Activated naive CD4-positive, alpha-beta T cell treated with anti-CD3 and anti-CD28 coated beads, Interleukin-2, amount 50 U/mL, for 16 hours (primary cell): ENCODE results near the gene TMEM254.
A peak's percentile ranks its signal among the peaks of the same experiment; 100 is the strongest.
"Not testable (repeated sequence)": the region's sequence is repeated elsewhere in the genome, so short reads cannot be mapped to it uniquely, and the experiment has no call there.

Source experiments
- DNase-seq: peaks from one replicate; pipeline ENCODE4 v3.0.0-alpha.2; 2020

The TMEM254 gene, protein sequence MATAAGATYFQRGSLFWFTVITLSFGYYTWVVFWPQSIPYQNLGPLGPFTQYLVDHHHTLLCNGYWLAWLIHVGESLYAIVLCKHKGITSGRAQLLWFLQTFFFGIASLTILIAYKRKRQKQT

DNA sequence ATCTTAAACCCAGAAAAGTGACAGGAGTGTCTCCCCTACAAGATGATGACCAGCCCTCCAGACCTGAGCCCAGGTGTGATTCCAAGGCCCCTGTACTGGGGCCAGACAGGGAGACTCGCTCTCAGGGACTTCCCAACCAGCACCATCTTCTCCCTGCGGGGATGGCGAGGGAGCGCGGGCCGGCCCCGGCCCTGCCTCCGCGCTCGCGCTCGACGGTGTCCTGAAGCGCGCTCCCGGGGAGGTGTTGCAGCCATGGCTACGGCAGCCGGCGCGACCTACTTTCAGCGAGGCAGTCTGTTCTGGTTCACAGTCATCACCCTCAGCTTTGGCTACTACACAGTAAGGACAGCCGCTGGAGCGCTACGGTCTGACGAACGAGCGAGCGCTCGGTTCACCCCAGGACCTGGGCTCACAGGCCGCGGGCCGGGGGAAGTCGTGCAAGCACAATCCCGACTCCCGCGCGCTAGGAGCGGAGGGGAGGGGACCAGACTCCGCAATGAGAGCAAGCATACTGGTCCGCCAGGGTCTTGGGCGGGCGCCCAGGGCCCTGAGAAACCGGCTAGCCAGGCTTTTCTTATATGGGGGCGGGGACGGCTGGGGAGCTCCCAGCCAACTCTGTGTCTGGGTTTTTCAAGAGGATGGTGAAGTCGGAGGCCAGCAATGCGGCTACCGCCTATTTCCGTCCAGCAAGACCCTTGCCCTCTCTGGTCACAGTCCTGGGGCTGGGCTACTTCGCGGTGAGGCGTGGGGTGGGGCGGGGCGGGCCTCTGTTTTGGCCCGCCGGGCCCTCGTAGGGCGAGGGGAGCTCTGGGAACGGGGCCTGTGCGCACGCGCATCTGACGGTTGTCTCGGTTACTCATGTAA lies at the start of gene TMEM254:
Gene TMEM254, plus strand, starts transcription at position 218 of the 864 bp plus-strand sequence. Its CDS starts 35 bp downstream, at position 253.
- DNase-seq = peak; percentile 90

DNA sequence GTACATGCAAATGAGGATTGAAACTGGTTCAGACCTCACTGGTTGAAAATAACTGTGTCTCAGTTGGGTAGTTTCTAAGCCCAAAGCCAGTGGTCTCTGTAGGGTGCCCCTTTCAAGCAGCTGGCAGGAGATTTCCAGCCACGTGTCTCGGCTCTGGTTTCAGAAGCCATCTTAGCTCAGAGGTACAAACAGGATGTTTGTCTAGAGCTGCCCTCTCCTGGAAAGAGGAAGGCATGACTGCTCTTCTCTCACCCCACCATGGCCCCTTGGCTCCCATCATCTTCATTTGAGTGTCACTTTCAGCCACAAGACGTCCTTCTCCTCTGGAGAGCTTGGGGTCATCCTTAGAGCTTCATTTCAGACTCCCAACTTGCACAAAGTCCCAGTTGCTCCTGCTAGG lies 49.3 kb upstream of the TMEM254 start:
- DNase-seq = not testable (repeated sequence)

DNA sequence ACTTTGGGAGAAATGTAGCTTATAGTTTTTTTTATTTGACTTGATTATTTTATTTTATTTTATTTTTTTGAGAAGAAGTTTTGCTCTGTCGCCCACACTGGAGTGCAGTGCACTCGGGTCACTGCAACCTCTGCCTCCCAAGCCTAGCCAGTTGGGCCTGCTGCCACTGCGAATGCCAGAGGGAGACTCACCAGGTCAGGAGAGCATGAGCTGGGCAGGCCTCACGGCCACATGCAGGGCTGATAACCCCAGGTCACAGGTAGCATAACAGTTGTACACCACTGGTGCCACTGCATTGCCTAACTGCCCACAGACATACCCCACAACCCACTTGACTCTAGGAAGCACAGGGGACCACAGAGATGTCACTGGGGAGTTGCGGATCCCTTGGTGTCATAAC lies 48.6 kb upstream of the TMEM254 start:
- not testable (repeated sequence) for DNase-seq

DNA sequence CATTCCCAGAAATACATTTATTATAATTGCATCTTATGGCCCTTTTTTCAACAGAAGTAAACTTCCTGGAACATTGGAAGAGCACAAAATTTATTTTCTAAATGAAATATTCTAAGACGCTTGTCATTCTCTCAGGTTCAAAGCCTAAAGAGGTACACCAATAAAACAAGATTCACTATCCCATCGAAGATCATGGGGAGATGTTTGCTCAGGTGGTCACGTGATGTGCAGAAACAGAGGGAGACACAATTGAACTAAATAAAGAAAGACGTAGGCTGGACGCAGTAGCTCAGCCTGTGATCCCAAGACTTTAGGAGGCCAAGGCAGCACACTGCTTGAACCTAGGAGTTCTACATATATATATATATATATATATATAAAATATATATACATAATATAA lies 46.0 kb upstream of the TMEM254 start:
- no peak for DNase-seq

DNA sequence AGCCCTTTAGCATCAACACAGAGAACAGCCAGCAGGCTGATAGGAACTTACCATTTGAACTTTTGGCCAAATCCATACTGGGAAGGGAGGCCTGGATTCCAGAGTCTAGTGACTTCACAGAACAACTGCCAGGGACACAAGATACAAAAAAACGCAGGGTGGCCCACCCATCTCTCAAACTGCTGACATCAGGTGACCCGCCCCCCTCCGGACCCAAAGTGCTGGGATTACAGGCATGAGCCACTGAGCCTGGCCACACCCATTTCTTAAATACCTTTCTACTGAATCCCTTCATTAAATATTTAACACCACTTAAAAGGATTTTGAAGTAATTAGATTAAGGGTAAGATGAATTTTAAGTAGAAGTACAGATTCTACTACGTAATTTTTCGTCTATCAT lies 43.7 kb upstream of the TMEM254 start:
- DNase-seq = not testable (repeated sequence)

DNA sequence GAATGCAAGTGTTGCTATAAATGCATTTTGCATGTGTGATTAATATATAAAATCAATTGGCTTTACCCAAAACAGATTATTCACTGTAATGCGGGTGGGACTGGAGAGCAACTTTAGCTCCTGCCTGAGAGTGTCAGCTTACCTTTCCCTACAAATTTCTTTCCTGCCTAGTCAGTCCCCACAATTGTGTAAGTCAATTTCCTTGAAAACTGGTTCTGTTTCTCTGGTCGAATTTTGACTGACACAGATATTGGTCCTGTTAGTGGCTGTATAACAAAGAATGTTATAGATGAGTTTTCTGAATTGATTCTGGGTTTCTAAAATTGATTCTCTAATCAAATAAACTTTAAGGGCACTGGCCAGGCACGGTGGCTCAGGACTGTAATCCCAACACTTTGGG lies 43.0 kb upstream of the TMEM254 start:
- DNase-seq = not testable (repeated sequence)

DNA sequence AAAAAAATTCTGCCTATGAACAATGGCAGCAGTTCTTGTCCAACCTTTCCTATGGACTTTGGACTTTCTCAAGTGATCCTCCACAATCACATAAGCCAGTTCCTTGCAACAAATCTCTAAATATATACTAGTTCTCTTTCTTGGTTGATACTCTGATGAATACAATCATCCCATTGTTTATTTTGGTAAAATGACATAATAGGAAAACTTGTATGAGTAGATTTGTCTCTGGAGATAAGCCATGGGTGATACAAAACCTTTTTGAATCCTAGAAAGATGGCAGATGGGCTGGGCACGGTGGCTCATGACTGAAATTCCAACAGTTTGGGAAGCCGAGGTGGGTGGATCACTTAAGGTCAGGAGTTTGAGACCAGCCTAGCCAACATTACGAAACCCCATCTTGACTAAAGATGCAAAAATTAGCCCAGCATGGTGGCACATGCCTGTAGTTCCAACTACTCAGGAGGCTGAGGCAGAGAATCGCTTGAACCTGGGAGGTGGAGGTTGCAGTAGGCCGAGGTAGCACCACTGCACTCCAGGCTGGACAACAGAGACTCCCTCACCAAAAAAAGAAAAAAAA lies 41.5 kb upstream of the TMEM254 start:
- not testable (repeated sequence) for DNase-seq

DNA sequence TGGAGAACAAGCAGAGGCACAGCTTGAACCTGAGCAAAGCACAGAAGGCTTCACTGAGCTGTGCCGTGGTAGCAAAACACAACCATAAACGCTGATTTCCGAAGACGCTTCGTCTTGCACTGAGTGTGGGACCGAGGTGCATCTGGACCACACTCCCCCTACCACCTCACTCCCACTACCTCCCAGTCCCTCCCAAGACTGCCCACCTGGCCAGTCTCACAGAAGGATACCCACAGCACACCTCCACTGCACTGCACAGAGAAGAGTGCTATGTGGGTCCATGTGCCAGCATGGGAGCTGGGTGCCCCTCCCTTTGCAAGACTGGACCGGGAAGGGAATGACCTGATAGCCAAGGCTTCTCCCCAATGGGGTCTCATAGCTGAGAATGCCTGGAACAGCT lies 40.2 kb upstream of the TMEM254 start:
- not testable (repeated sequence) for DNase-seq

DNA sequence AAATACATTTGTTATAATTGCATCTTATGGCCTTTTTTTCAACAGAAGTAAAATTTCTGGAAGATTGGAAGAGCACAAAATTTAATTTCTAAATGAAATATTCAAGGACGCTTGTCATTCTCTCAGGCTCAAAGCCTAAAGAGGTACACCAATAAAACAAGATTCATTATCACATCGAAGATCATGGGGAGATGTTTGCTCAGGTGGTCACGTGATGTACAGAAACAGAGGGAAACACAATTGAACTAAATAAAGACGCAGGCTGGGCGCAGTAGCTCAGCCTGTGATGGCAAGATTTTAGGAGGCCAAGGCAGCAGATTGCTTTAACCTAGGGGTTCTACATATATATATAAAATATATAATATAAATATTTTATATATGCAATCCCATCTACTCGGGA lies 37.3 kb upstream of the TMEM254 start:
- no peak for DNase-seq

DNA sequence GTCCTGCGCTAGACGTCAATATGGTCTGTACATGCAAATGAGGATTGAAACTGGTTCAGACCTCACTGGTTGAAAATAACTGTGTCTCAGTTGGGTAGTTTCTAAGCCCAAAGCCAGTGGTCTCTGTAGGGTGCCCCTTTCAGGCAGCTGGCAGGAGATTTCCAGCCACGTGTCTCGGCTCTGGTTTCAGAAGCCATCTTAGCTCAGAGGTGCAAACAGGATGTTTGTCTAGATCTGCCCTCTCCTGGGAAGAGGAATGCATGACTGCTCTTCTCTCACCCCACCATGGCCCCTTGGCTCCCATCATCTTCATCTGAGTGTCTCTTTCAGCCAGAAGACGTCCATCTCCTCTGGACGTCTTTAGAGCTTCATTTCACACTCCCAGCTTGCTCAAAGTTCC lies 33.5 kb upstream of the TMEM254 start:
- not testable (repeated sequence) for DNase-seq

DNA sequence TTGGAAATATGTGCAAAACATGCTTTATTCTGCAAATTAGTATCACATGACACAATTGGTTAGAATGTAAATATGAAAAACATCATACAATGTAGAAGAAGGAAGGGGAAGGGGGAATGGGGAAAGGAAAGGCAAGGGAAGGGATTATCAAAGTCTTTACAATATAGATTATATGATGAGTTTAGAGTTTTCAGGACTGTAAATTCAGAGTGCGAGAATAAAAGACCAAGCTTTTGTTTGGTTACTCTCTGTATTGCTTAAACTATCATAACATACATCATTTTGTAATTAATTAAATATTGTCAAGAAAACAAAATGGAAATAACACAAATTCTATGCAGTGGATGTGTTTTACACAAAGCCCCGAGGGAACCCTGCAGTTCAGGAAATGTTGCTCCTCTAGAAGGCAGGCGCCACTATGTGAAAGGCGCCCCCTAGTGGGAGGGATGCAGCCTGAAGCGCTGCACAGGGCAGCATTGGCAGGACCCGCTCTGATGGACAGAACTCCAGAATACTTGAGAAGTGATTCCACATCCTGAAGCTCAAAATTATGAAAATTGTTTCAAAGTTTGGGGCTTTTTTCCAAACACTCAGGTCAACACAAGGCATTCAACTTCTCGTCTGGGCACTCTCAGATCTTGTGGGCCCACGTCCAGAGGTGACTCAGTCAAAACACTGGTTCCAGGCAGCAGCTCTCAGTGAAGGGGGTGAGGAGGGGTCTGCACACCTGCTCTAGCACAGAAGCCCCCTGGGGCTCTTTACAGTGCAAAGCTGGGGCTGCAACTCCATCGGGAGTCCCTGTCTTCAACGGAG lies 31.6 kb upstream of the TMEM254 start:
- DNase-seq = peak; percentile 73

DNA sequence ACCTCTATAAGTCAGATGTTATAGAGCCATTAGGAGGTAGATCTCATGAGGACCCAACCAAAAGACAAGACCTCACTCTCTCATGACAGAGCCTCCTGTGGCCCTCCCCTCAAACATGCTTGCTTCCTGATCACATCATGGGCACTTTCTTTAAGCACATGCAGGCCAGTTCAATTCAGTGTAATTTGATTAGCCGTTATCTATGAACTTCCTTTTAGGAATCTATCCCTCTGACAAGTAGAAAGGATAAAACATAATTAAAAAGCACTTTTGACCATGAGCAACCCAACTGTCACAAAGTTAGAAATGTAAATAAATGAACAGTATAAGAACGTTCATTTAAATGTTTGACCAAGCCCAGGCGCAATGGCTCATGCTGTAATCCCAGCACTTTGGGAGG lies 27.7 kb upstream of the TMEM254 start:
- no peak for DNase-seq

DNA sequence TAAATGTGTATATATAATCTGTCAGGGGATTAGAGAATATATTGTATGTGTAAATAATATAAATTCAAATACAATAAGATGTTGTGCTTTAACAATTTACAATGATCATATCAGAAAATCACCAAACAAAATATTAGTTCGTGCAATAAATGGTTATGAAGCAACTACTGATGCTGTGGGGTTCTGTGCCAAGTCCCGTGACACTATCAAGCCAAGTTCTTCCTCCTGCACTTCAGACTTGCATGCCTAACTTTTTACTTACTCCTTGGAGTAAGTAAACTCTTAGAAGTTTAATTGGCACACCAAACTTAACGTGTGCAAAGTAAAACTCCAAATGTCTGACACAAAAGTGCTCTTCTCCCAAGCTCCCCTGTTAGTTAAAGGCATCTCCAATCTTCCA lies 26.5 kb upstream of the TMEM254 start:
- DNase-seq = no peak

DNA sequence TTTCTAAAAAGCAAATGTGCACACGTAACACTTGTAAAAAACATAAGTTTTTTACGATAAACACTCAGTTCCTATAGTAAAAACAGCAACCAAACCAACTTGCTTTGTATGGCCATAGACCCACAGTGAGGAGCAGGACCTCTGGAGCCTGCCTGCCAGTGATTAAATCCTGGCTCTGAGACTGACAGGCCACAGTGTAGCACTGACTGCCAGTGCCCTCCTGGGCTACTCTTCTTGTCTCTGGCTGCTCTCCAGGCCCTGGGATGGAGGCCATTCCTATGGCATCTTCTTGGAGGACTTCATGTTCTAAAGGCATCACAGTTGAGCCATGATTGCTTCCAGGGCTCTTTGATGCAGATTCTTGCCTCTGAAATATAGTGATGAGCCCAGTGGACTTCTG lies 22.7 kb upstream of the TMEM254 start:
- DNase-seq = no peak

DNA sequence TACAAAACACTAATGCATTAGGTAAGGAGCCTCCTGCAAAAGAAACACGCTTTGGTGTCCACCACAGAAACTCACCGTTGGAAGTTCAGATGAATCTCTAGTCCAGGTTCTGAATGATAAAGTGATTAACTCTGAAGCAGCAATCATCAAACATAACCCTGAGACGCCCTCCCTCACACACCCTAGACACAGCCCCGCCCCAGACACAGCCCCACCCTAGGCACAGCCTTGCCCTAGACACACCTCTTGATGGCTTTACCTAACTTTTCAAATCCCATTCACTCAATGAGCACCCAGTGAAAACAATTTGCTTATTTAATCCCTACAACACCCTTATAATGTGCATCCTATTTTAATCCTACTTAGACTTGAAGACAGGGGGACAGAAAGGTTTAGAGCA lies 21.3 kb upstream of the TMEM254 start:
- no peak for DNase-seq

DNA sequence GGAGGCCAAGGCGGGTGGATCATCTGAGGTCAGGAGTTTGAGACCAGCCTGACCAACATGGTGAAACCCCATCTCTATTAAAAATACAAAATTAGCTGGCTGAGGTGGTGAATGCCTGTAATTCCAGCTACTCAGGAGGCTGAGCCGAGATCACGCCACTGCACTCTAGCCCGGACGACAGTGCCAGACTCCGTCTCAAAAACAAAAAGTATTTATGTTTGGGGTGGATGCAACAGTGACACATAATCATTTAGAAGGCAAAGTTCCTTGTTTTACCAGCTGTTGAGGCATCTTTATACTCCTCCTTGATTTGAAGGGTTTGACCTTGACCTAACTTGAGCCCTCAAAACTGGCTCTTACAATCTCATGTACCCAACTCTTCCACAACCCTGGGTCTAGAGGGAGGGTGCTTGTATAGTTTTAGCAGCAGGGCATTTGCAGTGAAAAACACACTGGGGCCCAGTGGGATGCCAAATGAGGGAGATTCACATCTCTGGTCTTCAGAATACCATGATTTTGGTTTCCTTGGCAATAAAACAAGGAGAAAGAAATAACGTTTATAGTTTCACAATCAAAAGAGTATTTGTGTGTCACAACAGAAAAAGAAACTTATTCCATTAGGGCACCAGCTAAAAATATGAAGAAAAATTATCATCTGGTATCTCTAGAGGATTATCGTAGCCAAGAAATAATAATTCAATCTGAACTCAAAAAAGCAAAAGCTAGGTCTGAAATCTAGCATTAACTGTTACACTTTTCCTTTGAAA lies 14.2 kb upstream of the TMEM254 start:
- DNase-seq = no peak

DNA sequence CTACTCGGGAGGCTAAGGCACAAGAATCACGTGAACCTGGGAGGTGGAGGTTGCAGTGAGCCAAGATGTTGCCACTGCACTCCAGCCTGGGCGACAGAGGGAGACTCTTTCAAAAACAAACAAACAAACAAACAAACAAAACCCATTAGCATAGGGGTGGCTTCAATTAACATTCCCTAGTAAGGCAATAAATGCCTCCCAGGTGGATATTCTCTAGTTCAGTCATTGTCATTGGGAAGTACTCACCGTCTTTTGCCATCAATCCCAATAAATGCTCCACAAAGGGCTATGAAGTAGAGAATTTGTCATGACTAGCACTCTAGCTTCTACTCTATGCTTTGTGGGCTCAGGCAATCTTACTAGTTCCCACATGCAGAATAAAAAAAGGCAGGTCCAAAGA lies 11.7 kb upstream of the TMEM254 start:
- DNase-seq = no peak

DNA sequence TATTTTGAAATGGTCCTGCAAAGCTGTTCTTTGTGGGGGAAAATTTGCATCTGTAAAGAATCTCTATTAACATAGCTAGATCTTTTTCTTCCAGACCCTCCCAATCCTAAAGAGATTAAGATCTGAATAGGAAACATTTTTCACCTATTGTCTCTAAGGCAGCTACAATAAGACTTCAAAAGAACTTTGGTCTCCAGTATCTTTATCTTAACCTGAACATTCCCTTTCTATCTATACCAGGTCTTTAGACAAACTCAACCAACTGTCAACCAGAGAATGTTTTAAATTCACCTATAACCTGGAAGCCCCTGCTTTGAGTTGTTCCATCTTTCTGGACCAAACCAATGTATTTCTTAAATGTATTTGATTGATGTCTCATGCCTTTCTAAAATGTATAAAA lies 10.6 kb upstream of the TMEM254 start:
- DNase-seq = not testable (repeated sequence)

DNA sequence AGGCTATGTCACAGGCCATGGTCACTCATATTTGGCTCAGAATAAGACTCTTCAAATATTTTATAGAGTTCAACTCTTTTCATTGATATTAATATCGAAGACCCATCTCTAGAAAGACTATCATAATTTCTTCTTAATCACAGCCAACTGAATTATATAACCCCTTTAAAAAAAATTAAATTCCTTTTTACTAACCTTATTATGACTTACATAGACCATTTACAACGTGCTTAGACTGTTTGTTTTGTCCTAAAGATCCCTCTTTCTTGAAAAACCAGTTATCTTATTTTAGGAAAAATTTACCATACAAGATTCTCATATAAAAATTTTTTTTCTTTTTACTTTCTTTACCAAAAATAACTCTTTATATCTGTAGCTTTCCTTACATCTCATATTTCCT lies 10.2 kb upstream of the TMEM254 start:
- no peak for DNase-seq

DNA sequence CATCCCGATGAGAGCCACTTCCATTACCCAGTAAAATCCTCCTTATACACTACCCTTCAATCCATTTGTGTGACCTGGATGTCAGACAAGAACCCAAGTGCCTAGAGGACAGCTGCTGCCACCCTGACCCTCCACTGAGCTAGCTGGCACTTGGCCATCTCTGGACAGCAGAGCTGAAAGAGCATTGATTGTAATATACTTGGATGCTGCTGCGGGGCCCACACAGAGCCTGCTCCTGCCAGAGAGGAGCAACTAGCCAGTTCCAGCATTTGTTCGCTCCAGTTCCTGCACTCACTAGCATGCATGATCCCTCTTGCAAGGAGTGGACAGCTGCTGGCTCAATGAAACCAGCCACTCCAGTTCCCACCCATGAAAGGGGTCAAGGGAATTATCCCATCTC lies 8.4 kb upstream of the TMEM254 start:
- no peak for DNase-seq

DNA sequence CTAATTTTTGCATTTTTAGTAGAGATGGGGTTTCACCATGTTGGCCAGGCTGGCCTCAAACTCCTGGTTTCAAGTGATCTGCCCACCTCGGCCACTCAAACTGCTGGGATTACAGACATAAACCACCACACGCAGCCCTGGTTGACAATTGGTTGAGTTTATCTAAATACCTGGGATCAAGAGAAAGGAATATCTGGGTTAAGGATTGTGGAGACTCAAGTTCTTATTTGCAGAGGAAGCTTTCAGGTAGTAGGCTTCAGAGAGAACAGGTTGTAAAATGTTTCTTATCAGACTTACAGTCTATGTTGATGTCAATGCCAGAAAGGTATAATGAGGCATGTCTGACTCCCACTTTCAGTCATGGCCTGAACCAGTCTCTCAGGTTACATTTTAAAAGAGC lies 5.9 kb upstream of the TMEM254 start:
- DNase-seq = no peak

DNA sequence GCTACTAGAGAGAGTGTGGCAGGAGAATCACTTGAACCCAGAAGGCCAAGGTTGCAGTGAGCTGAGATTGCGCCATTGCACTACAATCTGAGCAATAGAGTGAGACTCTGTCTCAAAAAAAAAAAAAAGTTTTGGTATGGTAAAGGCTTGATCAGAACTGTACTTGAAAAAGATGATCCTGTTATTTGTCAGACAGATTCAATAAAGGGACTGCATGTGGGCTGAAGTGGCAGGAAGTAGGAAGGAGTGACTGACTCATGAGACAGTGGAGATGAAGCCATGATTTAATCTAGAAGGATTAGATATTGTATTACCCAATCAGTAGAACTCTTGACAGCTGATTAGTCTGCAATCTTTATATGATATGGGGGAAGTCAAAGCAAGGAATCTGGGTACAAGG lies 2.7 kb upstream of the TMEM254 start:
- no peak for DNase-seq
